Large intestine (tissue), 3 donors: Measurements from ENCODE around the gene HOXB4. TPM values are rescaled to one million over a fixed set of nuclear protein-coding genes. Genes with fewer than 3 reads are reported as not detected.
"Not testable (repeated sequence)": the region's sequence is repeated elsewhere in the genome, so short reads cannot be mapped to it uniquely, and the experiment has no call there.

Source experiments
- DNase-seq, 2 donors: peaks; one replicate each; pipeline versions ENCODE4 v3.0.0 to v3.0.0-alpha.2; 2013
- H3K27ac ChIP-seq: one replicate; pipeline ENCODE4 v1.5.1; 2013; ENCODE audit warnings: low read length
- H3K27me3 ChIP-seq: 2 replicates; pipeline ENCODE4 v1.6.1; 2013; ENCODE audit warnings: low read length; ENCODE audit not compliant: control insufficient read depth, insufficient read depth
- H3K36me3 ChIP-seq: 2 replicates; pipeline ENCODE4 v1.6.1; 2013; ENCODE audit warnings: low read length; ENCODE audit not compliant: control insufficient read depth, insufficient read depth
- H3K4me1 ChIP-seq: one replicate; pipeline ENCODE4 v1.6.1; 2013; ENCODE audit warnings: low read length; ENCODE audit not compliant: control insufficient read depth, insufficient read depth
- H3K4me3 ChIP-seq: one replicate; pipeline ENCODE4 v1.5.1; 2013; ENCODE audit warnings: low read length
- H3K9me3 ChIP-seq: one replicate; pipeline ENCODE4 v1.6.1; 2013; ENCODE audit warnings: mild to moderate bottlenecking, low read depth, low read length, moderate library complexity; ENCODE audit not compliant: control insufficient read depth
- WGBS: methylation state at CpG from one replicate; pipeline ENCODE4 v1.1.5; 2013; ENCODE audit warnings: low lambda C conversion rate; ENCODE audit not compliant: insufficient coverage; 5-methylcytosine and 5-hydroxymethylcytosine counted together
- polyA plus RNA-seq: library from polyadenylated mRNA; unstranded; fragments of 120-200 nt; gene quantifications from one replicate; pipeline ENCODE4 v1.2.1, GENCODE V29; 2013

HOXB4 gene
- polyA plus RNA-seq, 1 donor, result 5.9 TPM

GRCh38 chr17:48543107-48543853 lies 34.9 kb downstream of the HOXB4 start:
- Histone ChIP-seq H3K36me3 (no peaks in the 10 kb centered on the region), H3K27ac (peak overlapping the region; percentile 90), H3K27me3 (peaks cover 85% of the 10 kb centered on the region), H3K9me3 (peaks cover 7% of the 10 kb centered on the region), H3K4me1 (peaks cover 17% of the 10 kb centered on the region), H3K4me3 (peak overlapping the region; percentile 70)
- whole genome bisulfite sequencing, result no CpG with 5 or more reads among the region's 72 CpGs
- DNase-seq, result no peak

- Histone ChIP-seq H3K4me3 (peak overlapping the region; percentile 70), H3K36me3 (no peaks in the 10 kb centered on the region), H3K27me3 (peaks cover 79% of the 10 kb centered on the region), H3K4me1 (peaks cover 17% of the 10 kb centered on the region), H3K27ac (peak overlapping the region; percentile 90), H3K9me3 (peaks cover 7% of the 10 kb centered on the region)
- 60% methylated on average over 1 of the region's 12 CpGs for WGBS
- DNase-seq, result no peak
Measured at GRCh38 chr17:48542698-48543106, 35.4 kb downstream of the HOXB4 start.

- peaks cover 17% of the 10 kb centered on the region for H3K4me1 ChIP-seq
- no peaks in the 10 kb centered on the region for H3K36me3 ChIP-seq
- H3K27me3 ChIP-seq, result peaks cover 78% of the 10 kb centered on the region
- H3K27ac ChIP-seq, result peak overlapping the region; percentile 90
- WGBS, result 57% methylated on average over 5 of the region's 27 CpGs
- no peak for DNase-seq
- peaks cover 7% of the 10 kb centered on the region for H3K9me3 ChIP-seq
- H3K4me3 ChIP-seq, result peak overlapping the region; percentile 70
Measured at GRCh38 chr17:48542114-48542656, 36.0 kb downstream of the HOXB4 start.

GRCh38 chr17:48541577-48542113 lies 36.5 kb downstream of the HOXB4 start:
- DNase-seq, result peak in 1 of 2 donors; percentile 49
- Histone ChIP-seq H3K27me3 (peaks cover 73% of the 10 kb centered on the region), H3K36me3 (no peaks in the 10 kb centered on the region), H3K27ac (peak overlapping the region; percentile 90), H3K4me3 (peak overlapping the region; percentile 70), H3K4me1 (peaks cover 13% of the 10 kb centered on the region), H3K9me3 (peaks cover 7% of the 10 kb centered on the region)
- WGBS, result no CpG with 5 or more reads among the region's 36 CpGs

- no peaks in the 10 kb centered on the region for H3K36me3 ChIP-seq
- peaks cover 67% of the 10 kb centered on the region for H3K27me3 ChIP-seq
- peak overlapping the region; percentile 90 for H3K27ac ChIP-seq
- no peak for DNase-seq
- WGBS, result no CpG with 5 or more reads among the region's 12 CpGs
- H3K9me3 ChIP-seq, result peaks cover 7% of the 10 kb centered on the region
- H3K4me3 ChIP-seq, result peak overlapping the region; percentile 70
- peaks cover 13% of the 10 kb centered on the region for H3K4me1 ChIP-seq
Measured at GRCh38 chr17:48541036-48541576, 37.0 kb downstream of the HOXB4 start.

- no CpG with 5 or more reads among the region's 1 CpG for WGBS
- H3K27me3 ChIP-seq, result peaks cover 60% of the 10 kb centered on the region
- DNase-seq, result no peak
- H3K4me1 ChIP-seq, result peaks cover 7% of the 10 kb centered on the region
- no peaks in the 10 kb centered on the region for H3K36me3 ChIP-seq
- H3K4me3 ChIP-seq, result no peak overlapping the region
- H3K9me3 ChIP-seq, result peaks cover 7% of the 10 kb centered on the region
- H3K27ac ChIP-seq, result no peak overlapping the region
Measured at GRCh38 chr17:48540213-48540612, 37.9 kb downstream of the HOXB4 start.

GRCh38 chr17:48539177-48539576 lies 39.0 kb downstream of the HOXB4 start:
- Histone ChIP-seq H3K4me1 (peaks cover 5% of the 10 kb centered on the region), H3K27ac (no peak overlapping the region), H3K9me3 (peaks cover 4% of the 10 kb centered on the region), H3K27me3 (peaks cover 51% of the 10 kb centered on the region), H3K4me3 (no peak overlapping the region), H3K36me3 (no peaks in the 10 kb centered on the region)
- WGBS, result no CpG with 5 or more reads among the region's 4 CpGs
- no peak for DNase-seq

GRCh38 chr17:48537316-48537715 lies 40.8 kb downstream of the HOXB4 start:
- Histone ChIP-seq H3K27me3 (peaks cover 38% of the 10 kb centered on the region), H3K9me3 (peaks cover 4% of the 10 kb centered on the region), H3K27ac (no peak overlapping the region), H3K4me1 (peaks cover 5% of the 10 kb centered on the region), H3K36me3 (no peaks in the 10 kb centered on the region), H3K4me3 (no peak overlapping the region)
- no peak for DNase-seq
- WGBS, result no CpG with 5 or more reads among the region's 3 CpGs

- WGBS, result no CpG with 5 or more reads among the region's 9 CpGs
- DNase-seq, H3K9me3 ChIP-seq, H3K36me3 ChIP-seq, H3K4me1 ChIP-seq, H3K4me3 ChIP-seq, H3K27ac ChIP-seq: not testable (repeated sequence)
- H3K27me3 ChIP-seq, result peaks cover 31% of the 10 kb centered on the region
Measured at GRCh38 chr17:48535793-48536559, 42.2 kb downstream of the HOXB4 start.

- Histone ChIP-seq H3K9me3 (no peaks in the 10 kb centered on the region), H3K36me3 (no peaks in the 10 kb centered on the region), H3K27ac (no peak overlapping the region), H3K4me3 (no peak overlapping the region), H3K27me3 (peaks cover 40% of the 10 kb centered on the region), H3K4me1 (no peaks in the 10 kb centered on the region)
- DNase-seq, result no peak
- 80% methylated on average over 1 of the region's 8 CpGs for WGBS
Measured at GRCh38 chr17:48532261-48532660, 45.9 kb downstream of the HOXB4 start.
